HG03439 (cell line): ENCODE measurements around the gene DGKI.
A peak's percentile ranks its signal among the peaks of the same experiment; 100 is the strongest.

ENCODE experiments used
- ATAC-seq: cut with Tn5 transposase; IDR thresholded peaks from one replicate; pipeline ENCODE4 v1.9.1; 2021; ENCODE audit warnings: mild to moderate bottlenecking, moderate library complexity; ENCODE audit not compliant: unreplicated experiment

The DGKI gene

GRCh38 chr7:137846827-137847567 lies at the start of gene DGKI:
Gene DGKI (minus strand): TSS chr7:137846974.
- ATAC-seq = no peak

- ATAC-seq = peak; percentile 63
Observed at GRCh38 chr7:137895301-137896221, 48.8 kb upstream of the DGKI start.

DNA sequence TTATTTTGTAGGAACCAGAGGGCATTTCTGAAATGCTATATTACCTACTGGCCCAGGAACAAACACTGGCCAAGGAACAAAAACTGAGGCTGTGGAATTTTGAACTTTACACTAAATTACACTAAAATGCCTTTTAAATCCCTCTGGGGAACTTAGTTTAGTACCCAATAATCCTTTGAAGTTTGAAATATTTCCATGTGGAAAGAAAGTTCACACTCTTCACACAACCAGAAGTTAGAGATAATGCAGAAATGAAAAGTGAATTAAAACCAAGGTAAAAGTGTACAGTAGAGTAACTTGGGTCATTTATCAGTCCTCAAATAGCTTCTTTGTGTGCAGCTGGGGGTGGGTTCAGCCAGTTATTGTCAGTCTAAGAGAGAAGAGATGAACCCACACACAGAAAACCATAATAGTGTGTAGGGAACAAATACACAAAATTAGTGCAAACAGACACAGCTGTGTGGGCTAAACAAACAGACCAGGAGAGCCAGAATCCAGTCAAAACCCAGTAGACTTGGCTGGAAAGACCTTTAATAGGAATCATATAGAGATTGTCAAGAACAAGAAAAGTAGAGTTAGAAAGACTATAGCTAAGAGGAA lies 46.5 kb upstream of the DGKI start:
- no peak for ATAC-seq

DNA sequence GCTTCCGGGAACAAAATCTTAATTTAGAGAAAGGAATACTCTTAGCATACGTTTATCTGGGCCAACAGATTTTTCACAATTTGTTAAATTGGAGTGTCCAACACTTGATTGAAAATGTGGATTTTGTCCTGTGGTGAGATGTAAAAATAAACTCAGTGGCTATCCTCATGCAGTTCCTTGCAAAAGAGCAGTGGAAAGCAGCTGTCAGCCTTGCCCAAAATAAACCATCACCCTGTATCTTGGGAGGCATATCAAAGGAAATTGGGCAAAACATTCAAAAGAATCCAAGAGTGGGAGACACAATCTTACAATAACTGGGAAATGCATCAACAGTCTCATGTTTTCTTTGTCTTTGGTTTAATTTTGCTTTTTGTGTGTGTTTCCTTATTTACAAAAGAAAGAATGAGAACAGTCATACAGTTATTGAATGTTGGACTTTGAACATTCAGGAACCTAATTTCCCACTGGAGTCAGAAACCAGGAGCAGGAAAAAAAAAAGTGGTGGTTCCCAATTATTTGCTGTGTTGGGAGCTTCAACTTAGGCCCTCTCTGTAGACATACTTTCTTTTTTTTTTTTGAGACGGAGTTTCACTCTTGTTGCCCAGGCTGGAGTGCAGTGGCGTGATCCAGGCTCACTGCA lies 44.4 kb upstream of the DGKI start:
- ATAC-seq = no peak

DNA sequence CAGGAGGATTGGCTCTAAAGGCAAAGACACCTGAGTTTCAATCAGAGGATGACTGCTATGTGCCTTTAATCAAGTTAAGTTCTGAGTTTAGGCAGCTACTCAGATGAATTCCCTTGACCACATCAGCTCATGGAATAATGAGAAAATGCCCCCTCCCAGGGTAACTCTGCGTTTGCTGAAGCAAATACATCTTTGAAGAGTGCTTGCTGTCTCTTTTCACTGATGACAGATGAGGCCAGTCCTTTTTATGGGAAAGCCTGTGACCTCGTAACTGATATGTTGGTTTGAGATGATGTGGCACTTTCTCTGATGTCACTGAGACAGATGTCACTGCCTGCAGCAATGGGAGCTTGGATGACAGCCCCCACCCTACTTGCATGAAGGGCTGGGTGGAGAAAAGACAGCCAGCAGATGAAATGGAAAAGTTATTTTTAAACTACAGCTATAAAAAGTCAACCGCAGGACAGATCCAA lies 43.7 kb upstream of the DGKI start:
- ATAC-seq = no peak

GRCh38 chr7:137888241-137888640 lies 41.5 kb upstream of the DGKI start:
- ATAC-seq = no peak

DNA sequence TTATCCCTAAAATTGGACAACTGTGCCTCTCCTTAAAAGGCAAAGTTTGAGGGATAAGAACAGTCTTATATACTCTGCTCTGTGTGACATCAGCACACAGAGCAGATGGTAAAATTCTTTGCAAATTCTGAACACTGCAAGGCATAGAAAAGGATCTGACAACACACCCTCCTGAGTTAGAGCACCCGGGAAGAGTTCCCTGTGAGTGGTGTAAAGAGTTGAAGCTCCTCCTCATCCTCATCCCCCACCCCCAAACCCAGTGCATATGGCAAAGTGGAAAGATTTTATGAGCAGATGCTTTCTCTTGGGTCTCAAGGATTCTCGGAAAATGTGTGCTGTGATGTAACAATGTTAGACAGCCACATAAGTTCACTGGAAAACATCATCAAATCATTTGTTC lies 40.0 kb upstream of the DGKI start:
- no peak for ATAC-seq

- no peak for ATAC-seq
Observed at GRCh38 chr7:137886281-137886680, 39.5 kb upstream of the DGKI start.

- no peak for ATAC-seq
Observed at GRCh38 chr7:137885678-137886077, 38.9 kb upstream of the DGKI start.

DNA sequence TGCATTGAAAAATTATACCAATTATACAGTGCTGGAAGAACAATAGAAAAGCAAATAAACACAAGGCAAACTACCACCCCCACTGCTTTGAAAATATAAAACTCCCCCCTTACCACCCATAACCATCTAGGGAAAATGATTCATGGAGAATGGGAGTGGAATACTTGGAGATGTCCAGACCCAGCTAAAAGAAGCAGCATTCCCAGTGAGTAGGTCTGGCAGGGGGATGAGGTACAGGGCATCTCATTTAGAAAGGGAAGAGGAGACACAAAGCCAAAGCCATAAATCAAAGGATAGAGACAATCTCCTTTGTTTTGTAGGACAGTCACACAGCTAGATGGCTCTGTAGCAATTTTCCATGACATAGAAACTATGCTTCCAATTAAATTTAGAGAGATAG lies 36.0 kb upstream of the DGKI start:
- no peak for ATAC-seq

- ATAC-seq = peak; percentile 63
Observed at GRCh38 chr7:137882261-137882668, 35.5 kb upstream of the DGKI start.

DNA sequence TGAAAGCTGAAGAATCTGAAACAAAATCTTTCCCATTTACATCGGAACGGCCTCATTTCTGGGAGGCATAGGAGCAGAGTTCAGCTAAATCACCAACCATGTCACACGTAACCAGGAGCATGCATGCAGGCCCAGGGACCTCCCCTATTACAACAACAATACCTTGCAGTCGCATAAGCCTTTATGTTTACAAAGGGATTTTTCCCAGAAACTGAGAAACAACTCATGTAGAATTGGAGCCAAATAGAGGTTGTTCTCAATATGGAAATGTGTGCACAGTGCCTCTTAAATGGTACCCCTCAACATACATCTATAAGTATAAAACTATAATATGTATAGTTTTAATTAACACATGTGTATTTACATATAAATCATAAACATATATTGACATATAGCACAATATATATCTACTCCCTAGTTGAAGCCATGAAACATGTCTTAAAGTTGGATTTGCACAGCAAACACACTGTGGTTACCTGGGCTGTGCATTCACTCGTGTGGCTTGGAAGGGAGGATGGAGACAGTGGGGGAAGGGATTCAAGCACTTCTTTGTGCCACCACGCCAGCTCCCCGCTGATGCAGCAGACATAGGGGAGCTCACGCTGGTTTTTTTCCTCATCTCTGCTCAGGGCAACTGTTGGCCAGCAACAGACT lies 35.0 kb upstream of the DGKI start:
- ATAC-seq = no peak

DNA sequence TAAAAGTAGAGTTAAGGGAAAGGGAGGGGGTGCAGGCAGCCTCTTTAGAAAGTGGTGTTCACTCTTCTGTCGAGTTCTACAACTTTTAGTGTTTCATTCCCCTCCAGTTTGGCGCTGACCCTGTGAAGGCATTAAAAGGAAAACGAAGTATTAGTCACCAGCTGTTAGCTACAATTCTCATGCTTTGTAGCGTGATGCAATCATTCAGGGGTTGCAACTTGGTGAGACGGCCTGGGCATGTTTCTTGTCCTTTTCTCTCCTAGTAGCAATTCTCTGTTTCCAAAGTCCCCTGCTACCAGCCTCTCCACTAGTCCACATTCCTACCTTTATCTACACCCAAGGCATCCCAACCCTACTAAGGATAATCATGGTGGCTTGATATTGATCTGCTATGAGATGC lies 33.7 kb upstream of the DGKI start:
- no peak for ATAC-seq

DNA sequence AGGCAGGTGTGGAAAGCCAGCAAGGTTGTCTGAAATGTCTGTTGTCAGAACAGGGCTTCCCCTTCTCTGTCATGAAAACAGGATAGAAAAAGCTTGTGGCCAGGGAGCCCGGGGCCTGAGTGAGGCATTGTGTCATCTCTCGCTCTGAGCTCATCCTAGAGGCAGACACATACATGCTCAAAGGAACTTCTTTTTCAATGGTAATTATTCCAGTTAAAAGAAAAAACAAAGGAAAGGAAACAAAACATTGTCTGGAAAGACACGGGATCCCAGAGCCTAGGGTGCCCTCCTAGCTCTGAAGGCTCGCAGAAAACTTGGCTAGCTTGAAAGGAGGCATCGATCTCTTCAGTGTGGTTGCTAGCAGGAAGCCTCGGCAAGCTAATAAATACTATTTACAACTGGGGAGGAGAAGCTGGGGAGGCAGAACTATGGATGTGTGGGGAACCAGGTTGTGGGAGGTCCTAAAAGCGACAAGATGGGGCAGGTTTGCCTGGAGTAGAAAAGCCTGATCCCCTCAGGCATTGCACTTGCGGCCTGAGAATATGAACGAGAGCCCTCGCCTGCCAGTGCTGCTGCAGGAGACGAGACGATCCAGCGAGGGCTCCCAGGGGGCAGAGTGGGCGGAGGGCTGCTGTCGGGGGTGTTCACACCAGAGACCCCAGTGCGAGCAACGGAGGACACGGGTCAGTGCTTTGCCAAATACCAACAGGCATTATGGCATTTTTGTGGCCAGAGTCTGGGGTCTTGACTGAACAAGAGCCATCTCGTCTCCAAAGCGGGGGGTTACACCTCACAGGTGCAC lies 32.8 kb upstream of the DGKI start:
- no peak for ATAC-seq

- no peak for ATAC-seq
Observed at GRCh38 chr7:137878333-137878961, 31.7 kb upstream of the DGKI start.

DNA sequence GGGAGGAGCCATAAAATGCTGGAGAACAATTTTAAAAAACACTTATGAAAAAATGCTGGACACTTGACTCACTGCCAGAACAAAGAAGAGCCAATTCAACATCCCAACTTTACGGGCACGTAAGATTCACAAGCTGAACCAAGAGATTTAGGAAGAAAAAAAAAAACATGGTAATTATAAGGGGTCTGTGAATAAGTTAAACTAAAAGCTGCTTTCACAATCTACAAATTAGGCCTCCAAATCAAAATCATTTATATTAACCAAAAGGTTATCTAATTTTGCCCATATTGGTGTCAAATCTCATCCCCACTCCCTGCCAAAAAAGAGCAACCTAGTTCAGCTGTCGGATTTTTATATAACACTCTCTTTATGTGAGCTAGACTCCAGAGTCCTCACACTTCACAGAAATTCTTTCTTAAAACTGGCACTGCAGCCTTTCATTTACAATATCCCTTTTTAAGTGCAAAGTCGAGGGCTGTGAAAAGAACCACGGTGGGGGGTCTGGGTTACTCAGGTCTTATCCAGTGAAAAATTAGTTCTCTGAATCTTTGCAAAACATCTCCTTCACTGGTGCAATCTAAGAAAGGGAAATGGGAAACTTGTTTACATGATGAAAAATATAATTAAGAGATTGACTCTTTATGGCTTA lies 30.4 kb upstream of the DGKI start:
- no peak for ATAC-seq

GRCh38 chr7:137875746-137876145 lies 29.0 kb upstream of the DGKI start:
- no peak for ATAC-seq

DNA sequence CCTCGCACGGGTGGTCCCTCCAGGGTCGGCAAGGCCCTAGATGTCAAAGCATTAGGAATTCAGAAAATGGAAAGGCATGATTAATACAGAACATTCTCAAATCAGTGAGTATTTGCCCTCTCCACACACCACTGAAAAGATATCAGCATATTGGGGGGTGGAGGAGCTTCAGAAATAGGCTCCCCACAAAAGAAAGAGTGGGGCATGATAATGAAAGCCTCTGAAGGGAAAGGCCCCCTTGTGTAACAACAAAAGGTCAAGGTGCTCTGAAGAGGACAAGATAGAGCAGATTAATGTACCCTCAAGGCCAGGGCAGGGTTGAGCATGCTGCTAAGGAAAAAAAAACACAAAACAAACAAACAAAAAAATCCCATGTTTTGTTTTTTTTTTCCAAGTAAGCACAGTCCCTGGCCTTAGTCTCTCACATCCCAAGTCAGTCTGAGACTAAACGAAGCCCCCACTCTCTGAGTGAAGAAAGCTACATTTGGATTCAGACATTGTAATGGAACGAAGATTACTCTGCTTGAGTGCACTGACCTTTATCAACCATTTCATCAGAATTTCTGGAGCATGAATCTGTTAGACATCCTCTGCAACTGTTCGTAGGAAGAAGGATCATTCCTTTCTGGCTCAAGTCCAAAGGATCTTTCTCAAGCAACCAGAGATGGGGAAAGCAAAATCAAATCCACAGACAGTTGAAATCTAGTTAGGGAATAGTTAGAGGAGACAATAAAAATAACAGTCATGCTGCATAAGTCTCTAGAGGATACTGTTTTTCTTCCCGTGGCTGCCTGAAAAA lies 27.4 kb upstream of the DGKI start:
- no peak for ATAC-seq
